Neural cell (in vitro differentiated cells): Measurements from ENCODE around the gene TNFSF11.

Source experiments
- EP300 ChIP-seq: fragments of 450-650 bp; conservative IDR thresholded peaks from 2 replicates; pipeline ENCODE4 v1.6.1; 2014; ENCODE audit warnings: antibody characterized with exemption, mild to moderate bottlenecking, moderate library complexity; ENCODE audit not compliant: poor library complexity, severe bottlenecking
- EZH2 ChIP-seq: fragments of 200-600, 300-800 bp; shearing (Covaris generic), sonication (generic); IDR thresholded peaks from 2 replicates; pipeline ENCODE4 v1.6.1; 2014; ENCODE audit warnings: antibody characterized with exemption, low read length, borderline replicate concordance, mild to moderate bottlenecking; ENCODE audit not compliant: insufficient read depth, poor library complexity, severe bottlenecking
- MXI1 ChIP-seq: fragments of 450-650 bp; conservative IDR thresholded peaks from 2 replicates; pipeline ENCODE4 v1.6.1; 2014; ENCODE audit warnings: antibody characterized with exemption, mild to moderate bottlenecking; ENCODE audit not compliant: poor library complexity, severe bottlenecking
- POLR2AphosphoS5 ChIP-seq: IDR thresholded peaks from 2 replicates; pipeline ENCODE4 v1.6.1; 2012
- RAD21 ChIP-seq: fragments of 450-650 bp; conservative IDR thresholded peaks from 2 replicates; pipeline ENCODE4 v1.6.1; 2014; ENCODE audit warnings: antibody characterized with exemption, mild to moderate bottlenecking, moderate library complexity
- SMC3 ChIP-seq: fragments of 450-650 bp; conservative IDR thresholded peaks from 2 replicates; pipeline ENCODE4 v1.6.1; 2014; ENCODE audit warnings: antibody characterized with exemption, mild to moderate bottlenecking, moderate library complexity; ENCODE audit not compliant: poor library complexity
- TAF1 ChIP-seq: IDR thresholded peaks from 2 replicates; pipeline ENCODE4 v1.6.1; 2012; ENCODE audit warnings: low read depth
- TF ChIP-seq, protein P1 (sequence below): fragments of 450-650 bp; IDR thresholded peaks from 2 replicates; pipeline ENCODE4 v1.5.1; 2014; ENCODE audit warnings: antibody characterized with exemption, mild to moderate bottlenecking, moderate library complexity; ENCODE audit not compliant: poor library complexity, severe bottlenecking
- TF ChIP-seq, protein P2 (sequence below): IDR thresholded peaks from 2 replicates; pipeline ENCODE4 v1.6.1; 2012; ENCODE audit warnings: borderline replicate concordance

DNA sequence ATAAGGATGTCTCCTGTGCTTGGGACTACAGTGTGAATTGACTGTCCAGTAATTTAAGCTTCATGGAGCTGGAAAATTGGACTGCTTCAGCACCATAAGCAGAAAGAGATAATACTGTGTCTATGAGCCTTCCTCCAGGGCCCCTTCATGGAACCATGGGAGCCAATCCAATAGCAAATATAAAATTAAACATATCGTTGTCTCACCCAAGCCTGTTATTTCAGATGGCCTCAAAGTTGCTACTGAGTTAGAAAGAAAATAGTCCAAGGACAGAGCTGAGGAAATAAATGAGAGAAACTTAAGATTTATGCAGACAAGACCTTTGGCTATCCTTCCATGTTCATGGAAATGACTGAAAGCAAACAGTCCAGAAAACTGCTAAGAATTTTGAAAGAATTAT, 57.2 kb downstream of the TNFSF11 start:
- TF ChIP-seq EZH2 (no peak), EP300 (no peak), TAF1 (no peak), POLR2AphosphoS5 (no peak), MXI1 (no peak), SMC3 (no peak), RAD21 (no peak)
- TF ChIP-seq, protein P1, sequence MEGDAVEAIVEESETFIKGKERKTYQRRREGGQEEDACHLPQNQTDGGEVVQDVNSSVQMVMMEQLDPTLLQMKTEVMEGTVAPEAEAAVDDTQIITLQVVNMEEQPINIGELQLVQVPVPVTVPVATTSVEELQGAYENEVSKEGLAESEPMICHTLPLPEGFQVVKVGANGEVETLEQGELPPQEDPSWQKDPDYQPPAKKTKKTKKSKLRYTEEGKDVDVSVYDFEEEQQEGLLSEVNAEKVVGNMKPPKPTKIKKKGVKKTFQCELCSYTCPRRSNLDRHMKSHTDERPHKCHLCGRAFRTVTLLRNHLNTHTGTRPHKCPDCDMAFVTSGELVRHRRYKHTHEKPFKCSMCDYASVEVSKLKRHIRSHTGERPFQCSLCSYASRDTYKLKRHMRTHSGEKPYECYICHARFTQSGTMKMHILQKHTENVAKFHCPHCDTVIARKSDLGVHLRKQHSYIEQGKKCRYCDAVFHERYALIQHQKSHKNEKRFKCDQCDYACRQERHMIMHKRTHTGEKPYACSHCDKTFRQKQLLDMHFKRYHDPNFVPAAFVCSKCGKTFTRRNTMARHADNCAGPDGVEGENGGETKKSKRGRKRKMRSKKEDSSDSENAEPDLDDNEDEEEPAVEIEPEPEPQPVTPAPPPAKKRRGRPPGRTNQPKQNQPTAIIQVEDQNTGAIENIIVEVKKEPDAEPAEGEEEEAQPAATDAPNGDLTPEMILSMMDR, result no peak
- TF ChIP-seq, protein P2, sequence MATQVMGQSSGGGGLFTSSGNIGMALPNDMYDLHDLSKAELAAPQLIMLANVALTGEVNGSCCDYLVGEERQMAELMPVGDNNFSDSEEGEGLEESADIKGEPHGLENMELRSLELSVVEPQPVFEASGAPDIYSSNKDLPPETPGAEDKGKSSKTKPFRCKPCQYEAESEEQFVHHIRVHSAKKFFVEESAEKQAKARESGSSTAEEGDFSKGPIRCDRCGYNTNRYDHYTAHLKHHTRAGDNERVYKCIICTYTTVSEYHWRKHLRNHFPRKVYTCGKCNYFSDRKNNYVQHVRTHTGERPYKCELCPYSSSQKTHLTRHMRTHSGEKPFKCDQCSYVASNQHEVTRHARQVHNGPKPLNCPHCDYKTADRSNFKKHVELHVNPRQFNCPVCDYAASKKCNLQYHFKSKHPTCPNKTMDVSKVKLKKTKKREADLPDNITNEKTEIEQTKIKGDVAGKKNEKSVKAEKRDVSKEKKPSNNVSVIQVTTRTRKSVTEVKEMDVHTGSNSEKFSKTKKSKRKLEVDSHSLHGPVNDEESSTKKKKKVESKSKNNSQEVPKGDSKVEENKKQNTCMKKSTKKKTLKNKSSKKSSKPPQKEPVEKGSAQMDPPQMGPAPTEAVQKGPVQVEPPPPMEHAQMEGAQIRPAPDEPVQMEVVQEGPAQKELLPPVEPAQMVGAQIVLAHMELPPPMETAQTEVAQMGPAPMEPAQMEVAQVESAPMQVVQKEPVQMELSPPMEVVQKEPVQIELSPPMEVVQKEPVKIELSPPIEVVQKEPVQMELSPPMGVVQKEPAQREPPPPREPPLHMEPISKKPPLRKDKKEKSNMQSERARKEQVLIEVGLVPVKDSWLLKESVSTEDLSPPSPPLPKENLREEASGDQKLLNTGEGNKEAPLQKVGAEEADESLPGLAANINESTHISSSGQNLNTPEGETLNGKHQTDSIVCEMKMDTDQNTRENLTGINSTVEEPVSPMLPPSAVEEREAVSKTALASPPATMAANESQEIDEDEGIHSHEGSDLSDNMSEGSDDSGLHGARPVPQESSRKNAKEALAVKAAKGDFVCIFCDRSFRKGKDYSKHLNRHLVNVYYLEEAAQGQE, result no peak
